KMS-11 (cell line): ENCODE results near the gene HK1.
A peak's percentile ranks its signal among the peaks of the same experiment; 100 is the strongest.

ENCODE experiments used
- H2AFZ ChIP-seq: fragments of 200-600 bp; sonication (generic); 2 replicates; pipeline ENCODE4 v1.6.1; 2016; ENCODE audit warnings: antibody characterized with exemption, mixed run types, low read depth
- H3K27ac ChIP-seq: fragments of 200-600 bp; sonication (generic); 2 replicates; pipeline ENCODE4 v1.6.1; 2016; ENCODE audit warnings: mild to moderate bottlenecking, mixed run types
- H3K27me3 ChIP-seq: fragments of 200-600 bp; sonication (generic); 2 replicates; pipeline ENCODE4 v1.6.1; 2017; ENCODE audit warnings: mild to moderate bottlenecking, low read depth, mixed run types, moderate library complexity; ENCODE audit not compliant: insufficient read depth
- H3K36me3 ChIP-seq: fragments of 200-600 bp; sonication (generic); 2 replicates; pipeline ENCODE4 v1.6.1; 2017; ENCODE audit warnings: mild to moderate bottlenecking, mixed run types; ENCODE audit not compliant: insufficient read depth
- H3K4me1 ChIP-seq: fragments of 200-600 bp; sonication (generic); 2 replicates; pipeline ENCODE4 v1.6.1; 2016; ENCODE audit warnings: mild to moderate bottlenecking, low read depth, mixed run types; ENCODE audit not compliant: poor library complexity, severe bottlenecking
- H3K4me2 ChIP-seq: fragments of 200-600 bp; sonication (generic); 2 replicates; pipeline ENCODE4 v1.7.0; 2016; ENCODE audit warnings: mild to moderate bottlenecking, mixed run types
- H3K4me3 ChIP-seq: fragments of 200-600 bp; sonication (generic); IDR thresholded peaks from 2 replicates; pipeline ENCODE4 v1.6.1; 2017; ENCODE audit warnings: low read depth, low read length, mixed read lengths; ENCODE audit not compliant: insufficient read depth
- H3K79me2 ChIP-seq: fragments of 200-600 bp; sonication (generic); 2 replicates; pipeline ENCODE4 v1.6.1; 2016; ENCODE audit warnings: low read depth, mixed run types; ENCODE audit not compliant: insufficient read depth
- H3K9ac ChIP-seq: fragments of 200-600 bp; sonication (generic); 2 replicates; pipeline ENCODE4 v1.6.1; 2016; ENCODE audit warnings: mild to moderate bottlenecking, mixed run types
- H4K20me1 ChIP-seq: fragments of 200-600 bp; sonication (generic); 2 replicates; pipeline ENCODE4 v1.6.1; 2016; ENCODE audit warnings: mild to moderate bottlenecking, mixed run types; ENCODE audit not compliant: insufficient read depth
- TF ChIP-seq, protein P1 (sequence below): fragments of 200-600 bp; sonication (generic); conservative IDR thresholded peaks from 2 replicates; pipeline ENCODE4 v1.6.1; 2017; ENCODE audit warnings: low read depth, mild to moderate bottlenecking, antibody characterized with exemption, low read length, moderate library complexity, mixed read lengths

HK1 gene

DNA sequence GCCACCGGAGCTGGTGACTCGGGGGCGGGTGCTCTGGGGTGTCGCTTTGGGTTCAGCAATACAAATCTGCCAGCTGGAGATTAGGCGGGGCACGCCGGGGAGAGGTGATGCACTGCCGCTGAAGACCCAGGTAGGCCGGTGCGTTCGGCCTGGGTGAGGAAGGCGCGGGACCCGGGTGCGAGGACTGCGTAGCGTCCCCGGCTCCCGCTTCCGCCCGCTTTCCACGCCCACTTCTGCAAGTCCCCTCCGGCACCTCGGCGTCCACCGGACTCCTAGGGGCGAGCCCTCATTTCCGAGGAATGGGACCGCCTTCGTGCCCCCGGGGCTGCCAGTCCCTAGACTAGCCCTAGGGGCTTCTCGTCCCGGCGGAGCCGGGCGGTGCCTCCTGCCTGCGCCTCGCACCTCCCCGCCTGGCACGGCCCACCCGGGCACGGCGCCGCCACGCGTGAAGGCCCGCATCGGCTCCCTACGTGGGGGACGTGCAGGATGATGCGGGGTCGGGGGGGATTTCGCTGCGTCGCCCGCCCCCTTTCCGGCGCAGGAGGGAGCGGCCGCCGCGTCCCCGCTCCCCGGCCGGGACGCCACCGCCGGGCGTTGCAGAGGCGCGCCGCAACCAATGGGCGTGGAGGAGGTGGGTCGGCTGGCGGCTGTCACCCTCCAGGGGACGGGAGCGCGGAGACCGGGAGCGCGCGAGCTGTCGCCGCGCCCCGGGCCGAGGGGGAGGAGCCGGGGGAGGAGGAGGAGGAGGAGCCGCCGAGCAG is 40.0 kb downstream of the HK1 start:
- Histone ChIP-seq H4K20me1 (no peaks in the 10 kb centered on the region), H2AFZ (peak overlapping the region; percentile 96), H3K4me3 (no peak overlapping the region), H3K4me2 (peak overlapping the region; percentile 68), H3K79me2 (no peaks in the 10 kb centered on the region), H3K27me3 (no peaks in the 10 kb centered on the region), H3K9ac (peak overlapping the region; percentile 44; the same call in 1 of the 2 replicates), H3K4me1 (peaks cover 14% of the 10 kb centered on the region), H3K27ac (0 out of 2 replicates have a peak overlapping the region, but pooled peaks have one; percentile 12), H3K36me3 (no peaks in the 10 kb centered on the region)
- TF ChIP-seq, protein P1, sequence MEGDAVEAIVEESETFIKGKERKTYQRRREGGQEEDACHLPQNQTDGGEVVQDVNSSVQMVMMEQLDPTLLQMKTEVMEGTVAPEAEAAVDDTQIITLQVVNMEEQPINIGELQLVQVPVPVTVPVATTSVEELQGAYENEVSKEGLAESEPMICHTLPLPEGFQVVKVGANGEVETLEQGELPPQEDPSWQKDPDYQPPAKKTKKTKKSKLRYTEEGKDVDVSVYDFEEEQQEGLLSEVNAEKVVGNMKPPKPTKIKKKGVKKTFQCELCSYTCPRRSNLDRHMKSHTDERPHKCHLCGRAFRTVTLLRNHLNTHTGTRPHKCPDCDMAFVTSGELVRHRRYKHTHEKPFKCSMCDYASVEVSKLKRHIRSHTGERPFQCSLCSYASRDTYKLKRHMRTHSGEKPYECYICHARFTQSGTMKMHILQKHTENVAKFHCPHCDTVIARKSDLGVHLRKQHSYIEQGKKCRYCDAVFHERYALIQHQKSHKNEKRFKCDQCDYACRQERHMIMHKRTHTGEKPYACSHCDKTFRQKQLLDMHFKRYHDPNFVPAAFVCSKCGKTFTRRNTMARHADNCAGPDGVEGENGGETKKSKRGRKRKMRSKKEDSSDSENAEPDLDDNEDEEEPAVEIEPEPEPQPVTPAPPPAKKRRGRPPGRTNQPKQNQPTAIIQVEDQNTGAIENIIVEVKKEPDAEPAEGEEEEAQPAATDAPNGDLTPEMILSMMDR, result no peak

DNA sequence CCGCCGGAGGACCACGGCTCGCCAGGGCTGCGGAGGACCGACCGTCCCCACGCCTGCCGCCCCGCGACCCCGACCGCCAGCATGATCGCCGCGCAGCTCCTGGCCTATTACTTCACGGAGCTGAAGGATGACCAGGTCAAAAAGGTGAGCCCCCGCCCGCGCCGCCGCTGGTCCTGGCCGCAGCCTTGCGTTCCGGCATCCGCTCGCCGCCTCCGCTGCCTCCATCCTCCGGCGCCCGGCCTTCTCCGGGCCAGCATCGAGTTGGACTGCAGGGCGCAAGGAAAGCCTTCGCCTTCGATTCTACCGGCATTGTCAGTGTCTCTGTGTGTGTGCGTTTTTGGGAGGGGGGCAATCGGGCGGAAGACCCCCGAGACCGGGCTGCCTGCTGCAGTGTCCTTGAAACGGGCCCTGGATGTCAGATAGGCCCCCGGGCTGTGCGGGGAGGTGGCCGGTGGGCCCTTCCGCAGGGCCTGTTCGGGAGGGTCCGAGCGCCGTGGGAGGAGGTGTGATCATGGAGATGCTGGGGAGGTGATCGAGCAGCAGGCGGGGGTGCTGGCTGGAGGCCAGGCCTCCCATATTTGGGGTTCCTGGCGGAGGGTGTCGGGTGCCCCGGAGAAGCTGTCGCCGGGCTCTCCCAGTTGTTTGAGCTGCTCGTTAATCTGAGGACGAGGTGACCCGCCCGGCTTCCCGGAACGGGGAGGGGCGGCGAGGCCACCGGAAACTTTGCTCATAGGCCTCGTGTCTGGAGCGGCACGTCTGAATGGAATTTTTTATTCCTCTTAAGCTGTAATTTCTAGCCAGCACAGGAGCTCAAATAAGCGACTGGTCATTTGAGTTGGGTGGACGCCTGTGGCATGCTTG is 40.8 kb downstream of the HK1 start:
- Histone ChIP-seq H3K4me3 (no peak overlapping the region), H2AFZ (peak overlapping the region; percentile 96), H3K9ac (no peak overlapping the region), H3K27me3 (no peaks in the 10 kb centered on the region), H3K4me1 (peaks cover 14% of the 10 kb centered on the region), H3K27ac (no peak overlapping the region), H3K79me2 (no peaks in the 10 kb centered on the region), H4K20me1 (no peaks in the 10 kb centered on the region), H3K36me3 (no peaks in the 10 kb centered on the region), H3K4me2 (peak overlapping the region; percentile 82)
- TF ChIP-seq, protein P1, result no peak

DNA sequence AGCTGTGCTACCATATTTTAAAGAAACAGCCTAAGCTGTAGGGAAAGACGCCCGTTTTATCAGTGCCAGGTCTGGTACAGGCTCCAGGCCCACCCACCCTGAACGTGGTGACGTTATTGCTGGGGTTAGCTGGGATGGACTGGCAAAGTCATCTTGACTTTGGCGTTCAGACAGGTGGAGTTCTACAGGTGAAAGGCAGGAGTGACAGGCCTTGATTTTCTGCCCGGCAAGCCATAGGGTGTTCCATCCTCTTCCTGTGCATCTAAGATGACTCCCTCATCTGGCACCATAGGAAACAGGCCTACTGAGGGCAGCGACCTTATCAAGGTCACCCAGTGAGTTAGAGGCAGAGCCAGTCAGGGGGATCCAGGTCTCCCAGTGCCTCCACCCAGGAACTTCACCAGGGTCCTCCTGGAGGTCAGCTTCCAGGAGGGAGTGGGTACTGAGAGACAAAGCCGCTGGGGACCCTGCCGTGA is 41.6 kb downstream of the HK1 start:
- no peaks in the 10 kb centered on the region for H3K27me3 ChIP-seq
- H2AFZ ChIP-seq, result no peak overlapping the region
- H3K4me3 ChIP-seq, result no peak overlapping the region
- no peak overlapping the region for H3K27ac ChIP-seq
- H4K20me1 ChIP-seq, result no peaks in the 10 kb centered on the region
- H3K79me2 ChIP-seq, result no peaks in the 10 kb centered on the region
- TF ChIP-seq, protein P1, result no peak
- no peaks in the 10 kb centered on the region for H3K36me3 ChIP-seq
- peaks cover 14% of the 10 kb centered on the region for H3K4me1 ChIP-seq
- H3K4me2 ChIP-seq, result no peak overlapping the region
- H3K9ac ChIP-seq, result no peak overlapping the region

DNA sequence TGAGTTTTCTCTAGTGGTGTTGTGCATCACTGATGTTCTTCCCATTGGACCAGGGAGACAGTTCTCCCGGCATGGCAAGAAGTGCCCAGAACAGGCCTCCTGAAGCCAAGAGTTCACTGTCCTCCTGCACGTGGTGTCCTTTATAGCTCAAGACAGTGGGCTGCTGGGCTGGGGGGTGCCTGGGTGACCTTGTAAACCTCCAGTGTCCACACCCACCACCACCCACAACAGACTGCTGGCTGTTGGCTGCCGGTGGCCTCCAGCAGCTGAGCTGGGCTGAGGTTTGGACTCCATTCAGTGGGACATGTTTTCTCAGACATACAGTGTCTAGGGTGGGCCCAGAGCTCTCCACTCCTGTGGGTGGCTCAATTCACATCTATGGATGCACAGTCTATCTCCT is 42.2 kb downstream of the HK1 start:
- Histone ChIP-seq H3K9ac (no peak overlapping the region), H4K20me1 (no peaks in the 10 kb centered on the region), H3K4me2 (no peak overlapping the region), H3K27me3 (no peaks in the 10 kb centered on the region), H2AFZ (no peak overlapping the region), H3K4me1 (peaks cover 14% of the 10 kb centered on the region), H3K4me3 (no peak overlapping the region), H3K79me2 (no peaks in the 10 kb centered on the region), H3K27ac (no peak overlapping the region), H3K36me3 (no peaks in the 10 kb centered on the region)
- TF ChIP-seq, protein P1, result no peak
